NCI-H2029 (cell line): ENCODE results near the gene FAM162B.
"Not testable (repeated sequence)": the region's sequence is repeated elsewhere in the genome, so short reads cannot be mapped to it uniquely, and the experiment has no call there.

Source experiments
- DNase-seq: peaks from one replicate; lab custom pipeline; 2025; lab: John Stamatoyannopoulos, UW

FAM162B gene

GRCh38 chr6:116764961-116765841, at the start of gene FAM162B:
Gene FAM162B, minus strand, starts transcription at chr6:116765719. Its CDS starts 143 bp downstream, at chr6:116765576.
- no peak for DNase-seq

- DNase-seq = no peak
Observed at GRCh38 chr6:116812051-116812650, 46.6 kb upstream of the FAM162B start.

GRCh38 chr6:116801971-116802370, 36.5 kb upstream of the FAM162B start:
- DNase-seq = peak; percentile 45

- DNase-seq = no peak
Observed at GRCh38 chr6:116799945-116800344, 34.4 kb upstream of the FAM162B start.

GRCh38 chr6:116797585-116797984, 32.1 kb upstream of the FAM162B start:
- DNase-seq = no peak

DNA sequence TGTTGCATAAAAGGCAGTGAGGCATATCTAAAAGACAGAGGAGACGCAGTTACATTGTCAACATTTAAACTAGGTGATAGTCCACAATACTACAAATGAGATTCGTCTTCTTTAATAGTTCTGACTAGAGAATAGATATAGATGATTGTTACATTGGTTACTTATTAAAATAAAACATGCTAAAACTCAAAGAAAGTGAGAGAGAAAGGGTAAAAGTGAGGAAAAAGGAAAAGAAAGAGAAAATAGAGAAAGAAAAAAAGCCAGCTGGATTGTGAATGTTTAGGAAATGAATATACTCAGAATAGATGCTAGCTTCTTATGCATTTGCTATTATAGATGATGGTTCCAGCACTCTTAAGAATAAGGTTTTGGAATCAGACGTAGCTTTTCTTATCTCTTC, 27.7 kb upstream of the FAM162B start:
- DNase-seq = no peak

- DNase-seq = no peak
Observed at GRCh38 chr6:116783852-116784251, 18.3 kb upstream of the FAM162B start.

GRCh38 chr6:116779573-116780164, 14.2 kb upstream of the FAM162B start:
- DNase-seq = peak; percentile 97

- DNase-seq = no peak
Observed at GRCh38 chr6:116773886-116774285, 8.4 kb upstream of the FAM162B start.

DNA sequence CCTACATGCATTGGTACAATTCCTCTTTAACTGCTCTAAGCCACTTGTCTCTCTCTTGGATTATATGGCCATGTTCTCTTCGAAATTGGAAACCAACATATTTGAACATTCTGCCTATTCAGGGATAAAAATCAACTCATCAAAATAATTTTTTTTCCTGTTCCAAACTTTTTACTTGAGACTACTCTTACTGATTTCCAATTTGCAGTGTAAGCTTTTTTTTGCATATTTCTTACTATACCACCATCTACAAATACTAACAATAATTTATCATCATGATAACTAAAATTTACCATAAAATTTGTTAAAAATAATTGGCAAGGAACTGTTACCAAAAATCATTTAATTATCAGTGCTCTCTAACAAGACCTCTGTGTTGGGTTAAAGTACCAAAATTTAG, 6.9 kb upstream of the FAM162B start:
- DNase-seq = no peak

GRCh38 chr6:116767715-116768114, 2.2 kb upstream of the FAM162B start:
- DNase-seq = no peak

GRCh38 chr6:116766506-116767176, 1.1 kb upstream of the FAM162B start:
- no peak for DNase-seq

GRCh38 chr6:116764629-116764960, 924 bp downstream of the FAM162B start:
- no peak for DNase-seq

DNA sequence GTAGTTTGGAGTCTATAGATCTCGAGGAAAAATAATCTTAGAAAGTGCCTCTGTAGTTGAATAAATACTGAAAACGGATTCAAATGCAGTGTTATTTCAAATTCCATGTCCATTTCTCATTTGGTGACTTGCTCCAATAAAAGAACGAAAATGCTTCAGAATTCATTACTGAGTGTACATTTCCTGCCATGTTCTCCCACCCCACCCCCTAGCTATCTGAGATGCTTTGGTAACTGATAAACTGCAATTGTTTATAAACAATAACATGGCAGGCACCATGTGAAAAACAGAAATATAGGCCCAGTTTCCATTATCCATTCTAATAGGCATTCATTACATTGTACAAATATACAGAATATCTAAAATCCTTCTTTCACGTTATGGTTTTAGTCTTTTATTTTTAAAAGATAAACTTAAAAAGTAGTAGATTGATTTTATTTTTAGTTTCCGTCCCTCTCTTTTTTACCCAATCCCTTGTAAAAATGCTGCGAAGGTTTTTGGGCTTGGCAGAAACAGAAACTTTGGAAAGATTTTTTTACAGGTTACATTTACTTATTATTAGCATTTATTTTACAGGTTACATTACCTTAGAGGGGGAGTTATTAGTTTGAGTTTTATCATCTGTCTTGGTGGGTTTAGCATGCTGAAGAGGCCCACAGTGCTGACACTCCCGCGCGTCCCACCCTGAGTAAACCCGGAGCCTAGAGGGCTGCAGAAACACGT, 1.5 kb downstream of the FAM162B start:
- DNase-seq = no peak

GRCh38 chr6:116763048-116763447, 2.5 kb downstream of the FAM162B start:
- no peak for DNase-seq

DNA sequence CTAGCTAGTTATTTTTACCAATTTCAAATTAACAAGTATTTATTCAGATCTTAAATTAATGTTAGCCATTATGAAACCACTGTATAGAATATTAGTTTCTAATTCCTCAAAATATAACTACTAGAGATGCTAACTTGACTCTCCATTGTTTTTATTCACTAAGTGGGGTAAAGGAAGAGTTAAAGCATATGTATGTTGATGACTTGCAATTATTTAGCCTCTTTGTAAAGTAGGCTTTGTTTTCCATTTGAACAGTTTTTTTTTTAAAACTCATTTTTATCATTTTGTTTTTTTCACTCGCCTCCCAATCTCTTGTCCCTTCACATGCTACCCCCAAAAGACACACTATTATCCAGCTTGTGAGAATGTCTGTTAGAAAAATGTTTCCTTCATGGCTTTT, 3.3 kb downstream of the FAM162B start:
- no peak for DNase-seq

- no peak for DNase-seq
Observed at GRCh38 chr6:116761779-116762178, 3.7 kb downstream of the FAM162B start.

GRCh38 chr6:116745176-116745575, 20.3 kb downstream of the FAM162B start:
- no peak for DNase-seq

GRCh38 chr6:116741571-116741970, 23.9 kb downstream of the FAM162B start:
- no peak for DNase-seq

DNA sequence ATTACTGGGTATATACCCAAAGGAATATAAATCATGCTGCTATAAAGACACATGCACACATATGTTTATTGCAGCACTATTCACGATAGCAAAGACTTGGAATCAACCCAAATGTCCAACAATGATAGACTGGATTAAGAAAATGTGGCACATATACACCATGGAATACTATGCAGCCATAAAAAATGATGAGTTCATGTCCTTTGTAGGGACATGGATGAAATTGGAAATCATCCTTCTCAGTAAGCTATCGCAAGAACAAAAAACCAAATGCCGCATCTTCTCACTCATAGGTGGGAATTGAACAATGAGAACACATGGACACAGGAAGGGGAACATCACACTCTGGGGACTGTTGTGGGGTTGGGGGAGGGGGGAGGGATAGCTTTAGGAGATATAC, 25.0 kb downstream of the FAM162B start:
- not testable (repeated sequence) for DNase-seq

- no peak for DNase-seq
Observed at GRCh38 chr6:116737004-116737403, 28.5 kb downstream of the FAM162B start.

DNA sequence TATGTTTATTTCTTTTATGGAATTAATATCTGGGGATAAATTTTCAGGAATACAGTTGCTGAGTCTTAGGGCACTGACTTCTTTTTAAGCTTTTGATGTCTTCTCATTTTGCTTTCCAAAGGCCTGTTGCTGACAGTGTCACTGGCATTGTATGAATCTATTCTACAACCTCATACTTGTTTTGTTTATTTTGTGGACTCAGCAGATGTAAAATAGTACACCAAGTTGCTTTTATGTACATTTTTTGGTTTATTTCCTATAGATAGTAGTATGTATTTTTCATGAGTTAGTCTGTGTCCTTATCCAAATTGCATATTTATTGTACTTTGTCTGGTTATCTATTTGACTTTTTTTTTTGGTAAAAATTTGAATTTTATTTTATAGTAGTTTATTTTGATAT, 35.0 kb downstream of the FAM162B start:
- no peak for DNase-seq
